ENCODE results near the gene AHCYL2.

The AHCYL2 gene

GRCh38 chr7:129255800-129256199 lies 31.0 kb downstream of the AHCYL2 start:
- no peak for DNase-seq (ENCODE audit: low read depth)
- H3K4me3 ChIP-seq (ENCODE audit: low read length): no peak overlapping the region
- TF ChIP-seq CTCF (conservative IDR thresholded peaks at IDR 0.05; ENCODE audit: low read length): no peak

- no peak overlapping the region for H3K4me3 ChIP-seq (ENCODE audit: low read length)
- DNase-seq (ENCODE audit: low read depth): no peak
- no peak for TF ChIP-seq CTCF (conservative IDR thresholded peaks at IDR 0.05; ENCODE audit: low read length)
Measured at GRCh38 chr7:129256221-129256620, 31.4 kb downstream of the AHCYL2 start.

- no peak for DNase-seq (ENCODE audit: low read depth)
- TF ChIP-seq CTCF (conservative IDR thresholded peaks at IDR 0.05; ENCODE audit: low read length): no peak
- no peak overlapping the region for H3K4me3 ChIP-seq (ENCODE audit: low read length)
Measured at GRCh38 chr7:129257168-129257567, 32.3 kb downstream of the AHCYL2 start.

GRCh38 chr7:129258649-129259389 lies 34.0 kb downstream of the AHCYL2 start:
- no peak for TF ChIP-seq CTCF (conservative IDR thresholded peaks at IDR 0.05; ENCODE audit: low read length)
- H3K4me3 ChIP-seq (ENCODE audit: low read length): no peak overlapping the region
- no peak for DNase-seq (ENCODE audit: low read depth)

- no peak for TF ChIP-seq CTCF (conservative IDR thresholded peaks at IDR 0.05; ENCODE audit: low read length)
- no peak overlapping the region for H3K4me3 ChIP-seq (ENCODE audit: low read length)
- DNase-seq (ENCODE audit: low read depth): no peak
Measured at GRCh38 chr7:129262324-129262723, 37.5 kb downstream of the AHCYL2 start.

- DNase-seq (ENCODE audit: low read depth): no peak
- TF ChIP-seq CTCF (conservative IDR thresholded peaks at IDR 0.05; ENCODE audit: low read length): no peak
- H3K4me3 ChIP-seq (ENCODE audit: low read length): no peak overlapping the region
Measured at GRCh38 chr7:129263168-129263567, 38.3 kb downstream of the AHCYL2 start.

- no peak overlapping the region for H3K4me3 ChIP-seq (ENCODE audit: low read length)
- TF ChIP-seq CTCF (conservative IDR thresholded peaks at IDR 0.05; ENCODE audit: low read length): no peak
- DNase-seq (ENCODE audit: low read depth): no peak
Measured at GRCh38 chr7:129264534-129264933, 39.7 kb downstream of the AHCYL2 start.

Data from AG10803 (cell line).